AG04450 (cell line): ENCODE measurements around the gene KCNG3. TPM values are rescaled to one million over a fixed set of nuclear protein-coding genes. Genes with fewer than 3 reads are reported as not detected.

Source experiments
- CTCF ChIA-PET: fragments of 300-600, 350-600 bp; formaldehyde crosslinking; extraction: SDS; loops from one replicate; lab custom pipeline; 2022; ENCODE audit warnings: antibody characterized with exemption, inconsistent platforms; lab: Charles Lee
- POLR2A ChIA-PET: fragments of 350-600 bp; formaldehyde crosslinking; extraction: SDS; loops from one replicate; lab custom pipeline; 2021; ENCODE audit warnings: antibody characterized with exemption, inconsistent platforms; lab: Yijun Ruan, JAX
- DNase-seq: peaks from one replicate; pipeline ENCODE4 v3.0.0-alpha.2; 2011; ENCODE audit warnings: low read depth, low spot score
- H3K27ac ChIP-seq: one replicate; pipeline ENCODE4 v1.5.1; 2012; ENCODE audit warnings: low read depth, low read length, control low read depth
- H3K27me3 ChIP-seq: one replicate; pipeline ENCODE4 v1.6.0; 2012; ENCODE audit warnings: low read length; ENCODE audit not compliant: control insufficient read depth, insufficient read depth
- H3K4me3 ChIP-seq: 2 replicates; pipeline ENCODE4 v1.5.1; 2011; ENCODE audit warnings: mild to moderate bottlenecking, low read depth, low read length, control low read depth
- H3K9me3 ChIP-seq: 2 replicates; pipeline ENCODE4 v1.5.1; 2012; ENCODE audit warnings: low read length; ENCODE audit not compliant: control insufficient read depth, insufficient read depth
- polyA plus RNA-seq: library from polyadenylated mRNA; depleted of rRNA; stranded (reverse); fragments of >200 nt; gene quantifications from 2 replicates; pipeline ENCODE4 v1.2.3, GENCODE V29; 2011
- TF ChIP-seq, protein P1 (sequence below): IDR thresholded peaks from 2 replicates; pipeline ENCODE4 v1.5.1; 2011; ENCODE audit warnings: low read depth, low read length, control low read depth, inconsistent platforms

The KCNG3 gene
- polyA plus RNA-seq, 1 experiment = not detected

DNA sequence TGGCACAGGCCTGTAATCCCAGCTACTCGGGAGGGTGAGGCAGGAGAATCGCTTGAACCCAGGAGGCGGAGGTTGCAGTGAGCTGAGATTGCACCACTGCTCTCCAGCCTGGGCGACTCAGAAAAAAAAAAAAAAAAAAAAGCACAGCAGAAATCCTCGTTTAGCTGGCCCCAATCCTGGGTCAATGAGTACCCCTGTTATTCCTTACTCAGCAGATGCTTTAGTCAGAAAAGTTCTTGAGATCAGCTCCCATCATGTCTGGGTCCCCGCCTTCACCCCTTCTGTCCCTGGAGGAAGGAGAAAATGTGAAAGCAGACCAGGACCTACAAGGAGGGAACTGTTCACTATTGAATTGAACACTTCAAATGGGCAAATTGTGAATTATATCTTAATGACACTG lies 16.4 kb upstream of the KCNG3 start:
- H3K9me3 ChIP-seq = no peaks in the 10 kb centered on the region
- CTCF ChIA-PET = interaction anchor here (1.8 kb wide), 1 partner anchor 153 kb away, joined by 5 read pairs; no protein-coding TSS in a partner anchor
- POLR2A ChIA-PET = interaction anchor here (0.7 kb wide), 1 partner anchor 669 kb away, joined by 3 read pairs; no protein-coding TSS in a partner anchor
- no peaks in the 10 kb centered on the region for H3K27me3 ChIP-seq
- no peak overlapping the region for H3K4me3 ChIP-seq
- TF ChIP-seq, protein P1, sequence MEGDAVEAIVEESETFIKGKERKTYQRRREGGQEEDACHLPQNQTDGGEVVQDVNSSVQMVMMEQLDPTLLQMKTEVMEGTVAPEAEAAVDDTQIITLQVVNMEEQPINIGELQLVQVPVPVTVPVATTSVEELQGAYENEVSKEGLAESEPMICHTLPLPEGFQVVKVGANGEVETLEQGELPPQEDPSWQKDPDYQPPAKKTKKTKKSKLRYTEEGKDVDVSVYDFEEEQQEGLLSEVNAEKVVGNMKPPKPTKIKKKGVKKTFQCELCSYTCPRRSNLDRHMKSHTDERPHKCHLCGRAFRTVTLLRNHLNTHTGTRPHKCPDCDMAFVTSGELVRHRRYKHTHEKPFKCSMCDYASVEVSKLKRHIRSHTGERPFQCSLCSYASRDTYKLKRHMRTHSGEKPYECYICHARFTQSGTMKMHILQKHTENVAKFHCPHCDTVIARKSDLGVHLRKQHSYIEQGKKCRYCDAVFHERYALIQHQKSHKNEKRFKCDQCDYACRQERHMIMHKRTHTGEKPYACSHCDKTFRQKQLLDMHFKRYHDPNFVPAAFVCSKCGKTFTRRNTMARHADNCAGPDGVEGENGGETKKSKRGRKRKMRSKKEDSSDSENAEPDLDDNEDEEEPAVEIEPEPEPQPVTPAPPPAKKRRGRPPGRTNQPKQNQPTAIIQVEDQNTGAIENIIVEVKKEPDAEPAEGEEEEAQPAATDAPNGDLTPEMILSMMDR = no peak
- H3K27ac ChIP-seq = no peak overlapping the region
- DNase-seq = no peak

DNA sequence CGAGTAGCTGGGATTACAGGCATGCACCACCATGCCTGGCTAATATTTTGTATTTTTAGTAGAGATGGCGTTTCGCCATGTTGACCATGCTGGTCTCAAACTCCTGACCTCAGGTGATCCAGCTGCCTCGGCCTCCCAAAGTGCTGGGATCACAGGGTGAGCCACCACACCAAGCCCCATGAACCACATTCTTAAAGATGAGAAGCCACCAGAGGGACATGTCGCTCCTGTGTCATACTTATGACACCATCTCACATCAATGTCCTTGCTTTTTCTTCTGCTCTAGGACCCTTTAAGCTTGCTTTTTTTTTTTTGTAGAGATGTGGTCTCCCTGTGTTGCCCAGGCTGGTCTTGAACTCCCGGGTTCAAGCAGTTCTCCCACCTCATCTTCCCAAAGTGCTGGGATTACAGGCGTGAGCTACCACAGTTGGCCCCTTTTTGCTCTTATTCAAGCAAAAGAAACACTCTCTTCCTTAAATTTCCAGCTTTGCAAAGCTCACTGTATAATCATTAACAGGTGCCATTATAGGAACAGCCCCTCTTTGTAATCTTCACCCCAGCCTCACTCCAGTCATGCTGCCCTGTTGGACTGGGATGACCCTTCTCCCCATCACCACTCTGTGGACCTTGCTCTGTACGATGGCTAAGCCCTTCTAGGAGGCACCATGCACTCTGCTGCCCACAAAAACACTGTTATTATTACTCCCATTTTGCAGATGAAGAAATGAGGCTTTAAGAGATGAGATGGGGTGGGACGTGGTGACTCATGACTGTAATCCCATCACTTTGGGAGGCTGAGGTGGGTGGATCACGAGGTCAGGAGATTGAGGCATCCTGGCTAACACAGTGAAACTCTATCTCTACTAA lies 10.8 kb upstream of the KCNG3 start:
- POLR2A ChIA-PET = no interaction called here
- TF ChIP-seq, protein P1 = no peak
- CTCF ChIA-PET = interaction anchor here (1.7 kb wide), 1 partner anchor 9 kb away, joined by 11 read pairs; no protein-coding TSS in a partner anchor

DNA sequence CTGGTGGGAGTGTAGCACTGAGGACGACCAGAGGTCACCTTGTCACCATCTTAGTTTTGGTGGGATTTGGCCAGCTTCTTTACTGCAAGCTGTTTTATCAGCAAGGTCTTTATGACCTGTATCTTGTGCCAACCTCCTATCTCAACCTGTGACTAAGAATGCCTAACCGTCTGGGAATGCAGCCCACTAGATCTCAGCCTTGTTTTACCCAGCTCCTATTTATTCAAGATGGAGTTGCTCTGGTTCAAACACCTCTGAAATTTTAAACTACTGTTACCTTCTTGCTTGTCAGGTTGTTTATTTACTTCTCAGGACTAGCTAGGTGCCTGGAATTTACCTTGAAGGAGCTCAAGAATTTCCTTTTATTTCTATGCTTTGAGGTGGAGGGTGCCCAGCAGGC lies 9.5 kb upstream of the KCNG3 start:
- no peaks in the 10 kb centered on the region for H3K27me3 ChIP-seq
- no peak for DNase-seq
- ChIA-PET CTCF (interaction anchor here (1.2 to 1.7 kb wide), 4 partner anchors 8 to 160 kb away, joined by 3 to 11 read pairs (median 4); no protein-coding TSS in a partner anchor), POLR2A (no interaction called here)
- H3K27ac ChIP-seq = no peak overlapping the region
- TF ChIP-seq, protein P1 = no peak
- no peaks in the 10 kb centered on the region for H3K9me3 ChIP-seq
- no peak overlapping the region for H3K4me3 ChIP-seq

More for the DNA sequence above, 10.8 kb upstream of the KCNG3 start:
- Histone ChIP-seq H3K9me3 (no peaks in the 10 kb centered on the region), H3K27me3 (no peaks in the 10 kb centered on the region), H3K27ac (no peak overlapping the region), H3K4me3 (no peak overlapping the region)
- no peak for DNase-seq

DNA sequence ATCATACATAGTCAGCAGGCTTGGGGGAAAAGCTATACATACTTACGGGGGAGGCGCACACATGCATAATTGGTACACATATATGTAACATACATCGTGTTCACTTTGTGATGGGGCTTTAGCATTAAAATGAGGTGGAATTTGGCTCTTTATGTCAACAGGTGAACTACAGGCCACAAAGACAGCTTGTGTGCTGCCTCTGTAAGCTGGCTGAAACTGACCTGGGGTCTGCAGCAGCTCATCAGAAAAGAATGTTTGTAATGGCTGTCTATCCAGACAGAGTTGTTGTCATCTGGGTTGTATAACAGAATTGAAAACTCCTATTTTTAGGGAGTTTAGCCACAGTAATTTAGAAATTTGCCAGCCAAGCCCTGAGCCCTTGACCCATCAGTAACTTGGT lies 4.7 kb upstream of the KCNG3 start:
- H3K9me3 ChIP-seq = no peaks in the 10 kb centered on the region; the same call in 1 of the 2 replicates
- TF ChIP-seq, protein P1 = no peak
- H3K4me3 ChIP-seq = no peak overlapping the region
- H3K27ac ChIP-seq = no peak overlapping the region
- peaks cover 11% of the 10 kb centered on the region for H3K27me3 ChIP-seq
- ChIA-PET POLR2A (no interaction called here), CTCF (interaction anchor here (1.0 to 4.3 kb wide), 2 partner anchors 14 to 165 kb away, joined by 3 to 46 read pairs; no protein-coding TSS in a partner anchor)
- no peak for DNase-seq

DNA sequence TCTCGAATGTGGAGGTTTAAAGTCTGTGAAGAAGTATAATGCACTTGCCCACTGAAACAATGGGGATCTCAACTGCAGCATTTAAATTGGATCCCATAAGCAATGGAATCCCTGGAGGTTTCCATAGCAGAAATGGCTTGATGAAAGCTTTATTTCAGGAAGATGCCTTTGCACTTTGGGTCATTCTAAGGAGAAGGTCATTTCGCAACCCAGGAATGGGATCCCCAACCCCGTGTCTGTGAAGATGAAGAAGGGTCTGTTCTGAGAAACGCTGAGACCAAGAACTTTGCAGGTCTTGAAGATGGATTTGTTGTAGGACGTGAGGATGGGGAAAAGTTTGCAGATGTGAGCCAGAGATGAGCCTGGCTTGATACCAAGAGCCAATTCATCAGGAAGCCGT lies 1.8 kb upstream of the KCNG3 start:
- Histone ChIP-seq H3K9me3 (peaks cover 7% of the 10 kb centered on the region; the same call in 1 of the 2 replicates), H3K27me3 (peaks cover 30% of the 10 kb centered on the region), H3K27ac (no peak overlapping the region), H3K4me3 (no peak overlapping the region)
- no peak for DNase-seq
- CTCF ChIA-PET = interaction anchor here (0.6 to 4.3 kb wide), 18 partner anchors 8 to 642 kb away, joined by 3 to 46 read pairs (median 4); no protein-coding TSS in a partner anchor
- POLR2A ChIA-PET = no interaction called here
- TF ChIP-seq, protein P1 = no peak
